Heart right ventricle (tissue), 16 donors: ENCODE measurements around the gene EXOC3L4. TPM values are rescaled to one million over a fixed set of nuclear protein-coding genes. Genes with fewer than 3 reads are reported as not detected.

Experiments
- ATAC-seq, 8 donors: fragments of 200-7000 bp; cut with Tn5 transposase; one replicate each; pipeline ENCODE4 v1.9.1; 2020; ENCODE audit warnings: mild to moderate bottlenecking in 8 of 8, moderate library complexity in 8 of 8, moderate number of reproducible peaks in 1 of 8
- DNase-seq, 2 donors: peaks; one replicate each; pipeline ENCODE4 v3.0.0-alpha.2; 2020
- H3K27ac ChIP-seq, 10 donors: fragments of 200-600 bp; sonication (generic) in 2 of 10; one replicate each; pipeline versions ENCODE4 v1.5.0 to v1.8.0; 2020 to 2022; ENCODE audit warnings: mild to moderate bottlenecking in 3 of 10
- H3K27me3 ChIP-seq, 7 donors: fragments of 200-600 bp; one replicate each; pipeline ENCODE4 v1.8.0; 2021 to 2022; ENCODE audit warnings: mild to moderate bottlenecking in 2 of 7
- H3K36me3 ChIP-seq, 9 donors: fragments of 200-600 bp; sonication (generic) in 1 of 9; one replicate each; pipeline versions ENCODE4 v1.5.0 to v1.8.0; 2020 to 2022; ENCODE audit warnings: mild to moderate bottlenecking in 2 of 9
- H3K4me1 ChIP-seq, 9 donors: fragments of 200-600 bp; sonication (generic) in 1 of 9; one replicate each; pipeline versions ENCODE4 v1.5.0 to v1.8.0; 2020 to 2022; ENCODE audit warnings: mild to moderate bottlenecking in 4 of 9
- H3K4me3 ChIP-seq, 10 donors: fragments of 200-600 bp; sonication (generic) in 2 of 10; one replicate each; pipeline versions ENCODE4 v1.5.0 to v1.8.0; 2020 to 2022; ENCODE audit warnings: mild to moderate bottlenecking in 7 of 10, moderate library complexity in 2 of 10
- H3K9me3 ChIP-seq, 11 donors: fragments of 200-600 bp in 10 of 11; sonication (generic) in 2 of 11; one replicate each; pipeline versions ENCODE4 v1.5.0 to v1.8.0; 2013 to 2022; ENCODE audit warnings: mild to moderate bottlenecking in 2 of 11, control low read depth in 1 of 11, moderate library complexity in 1 of 11
- WGBS, 2 donors: extraction: QIAGEN DNeasy Blood & Tissue Kit; methylation state at CpG; one replicate each; pipeline ENCODE4 v1.1.7; 2013; ENCODE audit warnings: inconsistent platforms in 1 of 2; 5-methylcytosine and 5-hydroxymethylcytosine counted together
- intact Hi-C, 10 donors: fragments of 100-400 bp; cut with DNase I; formaldehyde crosslinking; loops; one replicate each; pipeline versions ENCODE4 v1.11.1 to v1.14.2; 2022
- polyA plus RNA-seq, 2 donors: library from polyadenylated mRNA; stranded (reverse); fragments of 200-250 nt; gene quantifications; one replicate each; pipeline ENCODE4 v1.2.3, GENCODE V29; 2013
- total RNA-seq, 10 donors: library from RNA; stranded (reverse); fragmentation: NEBNext Ultra II Directional in 3 of 10; extraction: Animal tissue kit (Norgen Biotek cat#: 25700) in 3 of 10; gene quantifications; one replicate each; pipeline versions ENCODE4 v1.2.1 to v1.2.4, GENCODE V29; 2021 to 2023
- TF ChIP-seq, protein P1 (sequence below), 9 donors: fragments of 200-600 bp; sonication (generic) in 2 of 9; IDR thresholded peaks; one replicate each; pipeline versions ENCODE4 v1.5.0 to v1.8.0; 2021 to 2022; ENCODE audit warnings: antibody characterized with exemption in 9 of 9, mild to moderate bottlenecking in 5 of 9, moderate library complexity in 1 of 9
- donor health status: Arrhythmogenic right ventricular cardiomyopathy.
- donor health status: ischemic (EF 13 %, LVEDD 7.1; RV severe dilation, severe dysfunction).
- donor health status: healthy with polysubstance abuse.
- donor health status: DM: no; HTN: yes; CAD: no.
- donor health status: DM: no; HTN: no; CAD: no.
- donor health status: ischemic (EF 25% LVEDD 6.9; RV normal size, moderate dysfunction).
- donor health status: ischemic (EF 25% LVEDD 5.7; RV mildly dilated, moderate dysfunction).
- donor health status: healthy.
- donor health status: DM: yes; HTN: yes; CAD: no.
- donor health status: Ischemic cardiomyopathy.
- donor health status: ischemic (EF 35%, LVEDD 5.7; RV mildly dilated, moderate dysfunction).
- donor health status: nonischemic (EF 11% LVEDD 7.7; RV severe dilation, severe dysfunction).
- donor health status: DM: yes; HTN: yes; CAD: no.
- donor health status: PGD.
- donor health status: ischemic (EF 29% LVEDD 5.4; RV normal size, mild dysfunction).
- donor health status: nonischemic (EF 23%, LVEDD 6.1; RV moderate dilation, normal function).

EXOC3L4 gene
- total and polyA plus RNA-seq, 12 donors, result 0.16 to 2.0 (median 0.50) TPM; not detected in 4

DNA sequence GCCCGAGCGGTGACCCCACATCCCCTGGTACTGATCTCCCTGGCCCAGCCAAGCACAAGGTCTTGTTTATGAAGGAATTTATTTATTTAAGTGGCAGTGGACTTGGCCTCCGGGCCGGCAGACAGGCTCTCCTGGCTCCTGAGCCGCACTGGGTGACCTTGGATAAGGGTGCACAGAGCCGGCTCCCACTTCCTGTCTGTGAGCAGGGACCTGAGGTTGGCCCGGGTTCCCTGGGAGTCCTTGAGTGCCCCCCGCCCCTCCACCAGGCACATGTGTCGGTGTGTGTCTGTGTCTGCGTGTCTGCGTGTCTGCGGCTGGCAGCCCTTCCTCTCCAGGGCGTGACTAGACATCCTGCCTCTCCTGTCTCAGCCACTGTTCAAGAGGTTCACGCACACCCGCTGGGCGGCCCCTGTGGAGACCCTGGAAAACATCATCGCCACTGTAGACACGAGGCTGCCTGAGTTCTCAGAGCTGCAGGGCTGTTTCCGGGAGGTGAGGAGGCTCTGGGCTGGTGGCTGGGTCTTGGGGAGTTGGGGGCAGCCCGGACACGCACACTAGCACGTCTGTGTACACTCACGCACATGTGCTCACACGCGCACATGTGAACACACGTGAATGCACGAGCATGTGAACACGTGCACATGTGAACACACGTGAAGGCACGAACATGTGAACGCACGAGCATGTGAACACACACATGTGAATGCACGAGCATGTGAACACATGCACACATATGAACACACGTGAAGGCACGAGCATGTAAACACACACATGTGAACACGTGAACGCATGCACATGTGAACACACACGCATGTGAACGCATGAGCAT, 38.1 kb downstream of the EXOC3L4 start:
- WGBS, 2 donors, result 67 to 69% methylated on average over 39 of the region's 39 CpGs
- peaks cover 0 to 93% (median 10%) of the 10 kb centered on the region in 9 donors for H3K36me3 ChIP-seq
- H3K4me3 ChIP-seq, result no peak overlapping the region
- no peaks in the 10 kb centered on the region for H3K27me3 ChIP-seq
- intact Hi-C loops, result no loop called here
- TF ChIP-seq, protein P1, sequence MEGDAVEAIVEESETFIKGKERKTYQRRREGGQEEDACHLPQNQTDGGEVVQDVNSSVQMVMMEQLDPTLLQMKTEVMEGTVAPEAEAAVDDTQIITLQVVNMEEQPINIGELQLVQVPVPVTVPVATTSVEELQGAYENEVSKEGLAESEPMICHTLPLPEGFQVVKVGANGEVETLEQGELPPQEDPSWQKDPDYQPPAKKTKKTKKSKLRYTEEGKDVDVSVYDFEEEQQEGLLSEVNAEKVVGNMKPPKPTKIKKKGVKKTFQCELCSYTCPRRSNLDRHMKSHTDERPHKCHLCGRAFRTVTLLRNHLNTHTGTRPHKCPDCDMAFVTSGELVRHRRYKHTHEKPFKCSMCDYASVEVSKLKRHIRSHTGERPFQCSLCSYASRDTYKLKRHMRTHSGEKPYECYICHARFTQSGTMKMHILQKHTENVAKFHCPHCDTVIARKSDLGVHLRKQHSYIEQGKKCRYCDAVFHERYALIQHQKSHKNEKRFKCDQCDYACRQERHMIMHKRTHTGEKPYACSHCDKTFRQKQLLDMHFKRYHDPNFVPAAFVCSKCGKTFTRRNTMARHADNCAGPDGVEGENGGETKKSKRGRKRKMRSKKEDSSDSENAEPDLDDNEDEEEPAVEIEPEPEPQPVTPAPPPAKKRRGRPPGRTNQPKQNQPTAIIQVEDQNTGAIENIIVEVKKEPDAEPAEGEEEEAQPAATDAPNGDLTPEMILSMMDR (IDR thresholded peaks at IDR 0.05), result no peak
- H3K27ac ChIP-seq, result peak overlapping the region in 1 of 10 donors; percentile 31
- peak in 2 of 8 donors; percentile 12 to 44 for ATAC-seq
- H3K9me3 ChIP-seq, result no peaks in the 10 kb centered on the region
- peaks cover 14 to 45% (median 29%) of the 10 kb centered on the region in 9 donors for H3K4me1 ChIP-seq
- no peak for DNase-seq

DNA sequence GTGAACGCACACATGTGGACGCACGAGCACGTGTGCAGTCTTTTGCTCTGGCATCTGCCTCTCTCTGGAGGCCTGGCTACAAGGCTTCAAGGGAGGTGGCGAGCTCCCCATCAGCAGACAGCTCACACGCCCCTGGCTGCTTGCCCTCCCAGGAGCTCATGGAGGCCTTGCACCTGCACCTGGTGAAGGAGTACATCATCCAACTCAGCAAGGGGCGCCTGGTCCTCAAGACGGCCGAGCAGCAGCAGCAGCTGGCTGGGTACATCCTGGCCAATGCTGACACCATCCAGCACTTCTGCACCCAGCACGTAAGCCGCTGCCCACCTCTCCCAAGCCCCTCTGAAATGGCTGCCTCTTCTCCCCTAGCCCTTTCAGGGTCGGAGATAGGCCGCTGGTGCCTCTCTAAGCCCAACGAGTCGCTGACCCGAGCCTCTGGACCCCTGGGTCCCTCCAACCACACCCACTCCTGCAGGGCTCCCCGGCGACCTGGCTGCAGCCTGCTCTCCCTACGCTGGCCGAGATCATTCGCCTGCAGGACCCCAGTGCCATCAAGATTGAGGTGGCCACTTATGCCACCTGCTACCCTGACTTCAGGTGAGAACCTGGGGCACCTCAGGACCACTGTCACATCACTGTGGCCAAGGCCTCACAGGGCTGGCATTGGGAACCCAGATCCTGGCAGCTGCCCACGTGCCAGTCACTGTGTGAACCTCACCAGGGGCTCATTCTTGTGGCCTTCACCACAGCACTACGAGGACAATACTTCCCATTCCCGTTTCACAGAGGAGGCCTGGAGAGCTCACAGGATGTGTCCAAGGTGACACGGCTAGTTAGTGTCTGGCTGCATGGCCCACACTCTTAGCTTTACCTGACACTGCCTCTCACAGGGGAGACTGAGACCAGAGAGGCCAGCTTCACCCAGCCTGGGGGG, 39.0 kb downstream of the EXOC3L4 start:
- no peak overlapping the region for H3K27ac ChIP-seq
- ATAC-seq, result no peak

DNA sequence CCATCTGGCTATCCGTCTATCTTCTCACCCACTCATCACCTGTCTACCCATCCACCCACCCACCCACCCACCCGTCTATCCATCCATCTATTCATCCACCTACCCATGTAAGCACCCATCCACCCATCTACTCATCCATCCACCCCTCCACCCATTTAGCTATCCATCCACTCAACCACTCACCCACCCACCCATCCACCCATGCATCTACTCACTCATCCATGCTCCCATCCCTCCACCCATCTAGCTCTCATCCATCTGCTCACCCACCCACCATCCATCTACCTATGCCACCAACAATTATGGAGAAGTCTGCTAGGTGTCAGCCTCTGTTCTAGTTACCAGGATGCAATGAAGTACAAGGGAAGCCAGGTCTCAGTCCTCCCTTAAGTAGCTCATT, 39.9 kb downstream of the EXOC3L4 start:
- H3K36me3 ChIP-seq, result peaks cover 0 to 75% (median 10%) of the 10 kb centered on the region in 9 donors
- H3K27me3 ChIP-seq, result peaks cover 0 to 3% (median 0%) of the 10 kb centered on the region in 7 donors
- WGBS, 2 donors, result 74 to 79% methylated on average over 2 of the region's 2 CpGs
- no peak overlapping the region for H3K4me3 ChIP-seq
- intact Hi-C loops, result no loop called here
- TF ChIP-seq, protein P1 (IDR thresholded peaks at IDR 0.05), result no peak
- no peaks in the 10 kb centered on the region for H3K9me3 ChIP-seq
- H3K27ac ChIP-seq, result no peak overlapping the region
- ATAC-seq (no peak), DNase-seq (no peak)
- peaks cover 4 to 46% (median 29%) of the 10 kb centered on the region in 9 donors for H3K4me1 ChIP-seq

More for the DNA sequence above, 39.0 kb downstream of the EXOC3L4 start:
- TF ChIP-seq, protein P1 (IDR thresholded peaks at IDR 0.05), result no peak
- Histone ChIP-seq H3K36me3 (peaks cover 0 to 84% (median 10%) of the 10 kb centered on the region in 9 donors), H3K27me3 (no peaks in the 10 kb centered on the region), H3K9me3 (no peaks in the 10 kb centered on the region), H3K4me3 (no peak overlapping the region), H3K4me1 (peaks cover 8 to 45% (median 29%) of the 10 kb centered on the region in 9 donors)
- WGBS, 2 donors, result 92 to 95% methylated on average over 25 of the region's 25 CpGs
- intact Hi-C loops, result no loop called here
- no peak for DNase-seq

DNA sequence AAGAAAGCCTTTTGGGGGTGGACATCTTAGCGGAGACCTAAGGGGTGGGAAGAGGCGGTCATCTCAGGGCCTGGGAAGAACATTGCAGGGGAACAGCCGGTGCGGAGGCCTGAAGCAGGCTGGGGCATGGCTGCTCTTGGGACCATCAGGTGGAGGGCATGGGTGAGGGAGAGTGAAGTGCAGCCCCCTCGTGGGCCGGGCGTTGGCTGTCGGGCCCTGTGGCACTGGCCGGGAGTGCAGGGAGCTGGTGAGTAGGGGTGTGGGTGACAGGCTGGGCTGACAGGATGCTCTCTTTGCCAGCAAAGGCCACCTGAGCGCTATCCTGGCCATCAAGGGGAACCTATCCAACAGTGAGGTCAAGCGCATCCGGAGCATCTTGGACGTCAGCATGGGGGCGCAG, 40.4 kb downstream of the EXOC3L4 start:
- ATAC-seq (no peak), DNase-seq (no peak)
- intact Hi-C loops, result no loop called here
- Histone ChIP-seq H3K4me3 (no peak overlapping the region), H3K36me3 (peaks cover 0 to 70% (median 8%) of the 10 kb centered on the region in 9 donors), H3K9me3 (no peaks in the 10 kb centered on the region), H3K4me1 (peaks cover 4 to 48% (median 30%) of the 10 kb centered on the region in 9 donors), H3K27me3 (peaks cover 0 to 3% (median 0%) of the 10 kb centered on the region in 7 donors), H3K27ac (no peak overlapping the region)
- TF ChIP-seq, protein P1 (IDR thresholded peaks at IDR 0.05), result no peak
- 93 to 97% methylated on average over 14 of the region's 14 CpGs for WGBS, 2 donors
